GM12878 (cell line): Measurements from ENCODE around the gene GDI2.

ENCODE experiments used
- ATF2 ChIP-seq: IDR thresholded peaks from 2 replicates; pipeline ENCODE4 v1.6.1; 2012; ENCODE audit warnings: low read length, inconsistent platforms
- CEBPB ChIP-seq, 2 experiments: fragments of 150-350 bp in 1 of 2; IDR thresholded peaks; 2 replicates each; pipeline ENCODE4 v1.6.1; 2012 to 2014; ENCODE audit warnings: low read depth in 2 of 2, low read length in 2 of 2, borderline replicate concordance in 1 of 2, inconsistent platforms in 1 of 2
- CHD2 ChIP-seq: IDR thresholded peaks from 2 replicates; pipeline ENCODE4 v1.6.1; 2011; ENCODE audit warnings: low read depth, low read length, improper control_type of control experiment, borderline replicate concordance
- CREB1 ChIP-seq: IDR thresholded peaks from 2 replicates; pipeline ENCODE4 v1.6.1; 2012; ENCODE audit warnings: low read depth, mild to moderate bottlenecking, inconsistent platforms
- POLR2A ChIP-seq: IDR thresholded peaks from 2 replicates; pipeline ENCODE4 v1.6.1; 2011; ENCODE audit warnings: low read depth, mild to moderate bottlenecking, low read length
- PRDM15 ChIP-seq: fragments of 450-650 bp; formaldehyde crosslinking; IDR thresholded peaks from 2 replicates; pipeline ENCODE4 v1.4.0; 2020; ENCODE audit warnings: mild to moderate bottlenecking, moderate library complexity
- RFX5 ChIP-seq: IDR thresholded peaks from 2 replicates; pipeline ENCODE4 v1.6.1; 2011; ENCODE audit warnings: low read depth, low read length, improper control_type of control experiment
- SP1 ChIP-seq: IDR thresholded peaks from one replicate; pipeline ENCODE4 v1.6.1; 2011; ENCODE audit warnings: low read depth, low read length
- TF ChIP-seq, protein P1 (sequence below), 3 experiments: IDR thresholded peaks in 2 of 3; conservative IDR thresholded peaks in 1 of 3; 2 replicates each; pipeline ENCODE4 v1.5.1; 2011; ENCODE audit warnings: low read depth in 3 of 3, low read length in 3 of 3, mild to moderate bottlenecking in 3 of 3, control low read depth in 2 of 3, moderate library complexity in 2 of 3, inconsistent platforms in 1 of 3, mixed read lengths in 1 of 3; ENCODE audit not compliant: control insufficient read depth in 2 of 3, insufficient read depth in 1 of 3; ENCODE audit errors: extremely low read depth in 1 of 3
- TF ChIP-seq, protein P2 (sequence below): fragments of 450-650 bp; IDR thresholded peaks from 2 replicates; pipeline ENCODE4 v1.6.1; 2016; ENCODE audit warnings: mild to moderate bottlenecking, moderate library complexity, borderline replicate concordance

- TF ChIP-seq, protein P1, sequence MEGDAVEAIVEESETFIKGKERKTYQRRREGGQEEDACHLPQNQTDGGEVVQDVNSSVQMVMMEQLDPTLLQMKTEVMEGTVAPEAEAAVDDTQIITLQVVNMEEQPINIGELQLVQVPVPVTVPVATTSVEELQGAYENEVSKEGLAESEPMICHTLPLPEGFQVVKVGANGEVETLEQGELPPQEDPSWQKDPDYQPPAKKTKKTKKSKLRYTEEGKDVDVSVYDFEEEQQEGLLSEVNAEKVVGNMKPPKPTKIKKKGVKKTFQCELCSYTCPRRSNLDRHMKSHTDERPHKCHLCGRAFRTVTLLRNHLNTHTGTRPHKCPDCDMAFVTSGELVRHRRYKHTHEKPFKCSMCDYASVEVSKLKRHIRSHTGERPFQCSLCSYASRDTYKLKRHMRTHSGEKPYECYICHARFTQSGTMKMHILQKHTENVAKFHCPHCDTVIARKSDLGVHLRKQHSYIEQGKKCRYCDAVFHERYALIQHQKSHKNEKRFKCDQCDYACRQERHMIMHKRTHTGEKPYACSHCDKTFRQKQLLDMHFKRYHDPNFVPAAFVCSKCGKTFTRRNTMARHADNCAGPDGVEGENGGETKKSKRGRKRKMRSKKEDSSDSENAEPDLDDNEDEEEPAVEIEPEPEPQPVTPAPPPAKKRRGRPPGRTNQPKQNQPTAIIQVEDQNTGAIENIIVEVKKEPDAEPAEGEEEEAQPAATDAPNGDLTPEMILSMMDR (IDR thresholded peaks at IDR 0.05 in 2 of 3, conservative IDR thresholded peaks at IDR 0.05 in 1 of 3; ENCODE audit: control insufficient read depth in 2 of 3, extremely low read depth in 1 of 3, insufficient read depth in 1 of 3, low read depth in 3 of 3, low read length in 3 of 3), result no peak
- TF ChIP-seq SP1, result no peak
- no peak for TF ChIP-seq POLR2A
- TF ChIP-seq ATF2, result no peak
- TF ChIP-seq, protein P2, sequence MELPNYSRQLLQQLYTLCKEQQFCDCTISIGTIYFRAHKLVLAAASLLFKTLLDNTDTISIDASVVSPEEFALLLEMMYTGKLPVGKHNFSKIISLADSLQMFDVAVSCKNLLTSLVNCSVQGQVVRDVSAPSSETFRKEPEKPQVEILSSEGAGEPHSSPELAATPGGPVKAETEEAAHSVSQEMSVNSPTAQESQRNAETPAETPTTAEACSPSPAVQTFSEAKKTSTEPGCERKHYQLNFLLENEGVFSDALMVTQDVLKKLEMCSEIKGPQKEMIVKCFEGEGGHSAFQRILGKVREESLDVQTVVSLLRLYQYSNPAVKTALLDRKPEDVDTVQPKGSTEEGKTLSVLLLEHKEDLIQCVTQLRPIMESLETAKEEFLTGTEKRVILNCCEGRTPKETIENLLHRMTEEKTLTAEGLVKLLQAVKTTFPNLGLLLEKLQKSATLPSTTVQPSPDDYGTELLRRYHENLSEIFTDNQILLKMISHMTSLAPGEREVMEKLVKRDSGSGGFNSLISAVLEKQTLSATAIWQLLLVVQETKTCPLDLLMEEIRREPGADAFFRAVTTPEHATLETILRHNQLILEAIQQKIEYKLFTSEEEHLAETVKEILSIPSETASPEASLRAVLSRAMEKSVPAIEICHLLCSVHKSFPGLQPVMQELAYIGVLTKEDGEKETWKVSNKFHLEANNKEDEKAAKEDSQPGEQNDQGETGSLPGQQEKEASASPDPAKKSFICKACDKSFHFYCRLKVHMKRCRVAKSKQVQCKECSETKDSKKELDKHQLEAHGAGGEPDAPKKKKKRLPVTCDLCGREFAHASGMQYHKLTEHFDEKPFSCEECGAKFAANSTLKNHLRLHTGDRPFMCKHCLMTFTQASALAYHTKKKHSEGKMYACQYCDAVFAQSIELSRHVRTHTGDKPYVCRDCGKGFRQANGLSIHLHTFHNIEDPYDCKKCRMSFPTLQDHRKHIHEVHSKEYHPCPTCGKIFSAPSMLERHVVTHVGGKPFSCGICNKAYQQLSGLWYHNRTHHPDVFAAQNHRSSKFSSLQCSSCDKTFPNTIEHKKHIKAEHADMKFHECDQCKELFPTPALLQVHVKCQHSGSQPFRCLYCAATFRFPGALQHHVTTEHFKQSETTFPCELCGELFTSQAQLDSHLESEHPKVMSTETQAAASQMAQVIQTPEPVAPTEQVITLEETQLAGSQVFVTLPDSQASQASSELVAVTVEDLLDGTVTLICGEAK, result no peak
- TF ChIP-seq RFX5, result no peak
- TF ChIP-seq PRDM15 (CRISPR knock-in tag), result no peak
- TF ChIP-seq CEBPB (IDR thresholded peaks at IDR 0.05; ENCODE audit: borderline replicate concordance in 1 of 2, low read depth in 2 of 2, low read length in 2 of 2), result no peak
- TF ChIP-seq CHD2, result no peak
- no peak for TF ChIP-seq CREB1
Observed at GRCh38 chr10:5800782-5801181, 12.5 kb downstream of the GDI2 start.
